GM12873 (cell line): Measurements from ENCODE around the gene CIRBP.

Source experiments
- CTCF ChIP-seq: IDR thresholded peaks from 2 replicates; pipeline ENCODE4 v1.5.1; 2012; ENCODE audit warnings: low read depth, mild to moderate bottlenecking, moderate library complexity, low read length, control low read depth; ENCODE audit not compliant: insufficient read depth; ENCODE audit errors: missing control alignments

CIRBP gene

DNA sequence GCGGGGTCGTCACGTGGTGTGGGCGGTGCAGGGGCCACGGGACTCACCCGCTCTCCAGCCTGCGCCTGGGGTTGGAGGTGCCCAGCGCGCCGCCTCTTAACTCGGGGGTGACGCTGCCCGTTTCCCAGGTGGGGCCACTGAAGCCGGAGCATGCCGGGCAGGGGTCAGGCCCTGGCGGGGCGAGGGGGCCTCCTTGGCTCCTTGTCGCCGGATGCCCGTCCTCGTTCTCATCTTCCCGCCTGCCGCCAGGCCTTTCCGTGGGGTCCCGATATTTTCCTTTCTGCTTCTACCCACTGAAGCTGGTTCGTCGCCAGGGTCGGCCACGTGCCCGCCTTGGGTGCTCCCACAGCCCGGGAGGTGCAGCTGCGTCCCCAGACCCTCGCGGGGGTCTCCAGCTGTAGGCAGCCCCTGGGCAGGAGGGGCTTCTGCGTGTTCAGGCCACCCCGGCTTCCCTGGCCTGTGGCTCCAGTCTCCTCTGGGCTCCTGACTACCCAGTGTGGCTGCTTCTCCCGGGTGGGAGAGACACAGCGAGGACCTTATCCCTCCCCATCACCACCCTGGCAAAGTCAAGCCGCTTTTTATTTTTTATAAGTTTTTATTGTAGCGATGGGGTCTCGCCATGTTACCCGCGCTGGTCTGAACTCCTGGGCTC lies 7.0 kb downstream of the CIRBP start:
- TF ChIP-seq CTCF: no peak

- TF ChIP-seq CTCF: no peak
Observed at GRCh38 chr19:1276628-1277022, 7.5 kb downstream of the CIRBP start.

DNA sequence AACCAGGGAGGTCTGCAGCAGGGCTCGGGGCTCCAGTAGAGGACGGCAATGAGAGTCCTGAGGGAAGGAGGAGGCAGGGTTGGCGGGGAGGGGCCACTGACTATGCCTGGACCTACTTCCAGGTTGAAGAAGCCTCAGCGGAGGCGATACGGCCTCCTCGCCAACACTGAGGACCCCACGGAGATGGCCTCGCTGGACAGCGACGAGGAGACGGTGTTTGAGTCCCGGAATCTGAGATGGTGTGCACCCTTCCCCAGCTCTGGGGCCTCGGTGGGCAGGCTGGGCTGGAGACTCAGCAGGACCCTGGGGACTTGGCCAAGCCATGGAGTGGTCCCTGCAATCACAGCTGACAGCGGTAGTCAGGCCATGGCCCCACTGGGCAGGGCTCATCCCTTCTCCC lies 7.9 kb downstream of the CIRBP start:
- no peak for TF ChIP-seq CTCF

DNA sequence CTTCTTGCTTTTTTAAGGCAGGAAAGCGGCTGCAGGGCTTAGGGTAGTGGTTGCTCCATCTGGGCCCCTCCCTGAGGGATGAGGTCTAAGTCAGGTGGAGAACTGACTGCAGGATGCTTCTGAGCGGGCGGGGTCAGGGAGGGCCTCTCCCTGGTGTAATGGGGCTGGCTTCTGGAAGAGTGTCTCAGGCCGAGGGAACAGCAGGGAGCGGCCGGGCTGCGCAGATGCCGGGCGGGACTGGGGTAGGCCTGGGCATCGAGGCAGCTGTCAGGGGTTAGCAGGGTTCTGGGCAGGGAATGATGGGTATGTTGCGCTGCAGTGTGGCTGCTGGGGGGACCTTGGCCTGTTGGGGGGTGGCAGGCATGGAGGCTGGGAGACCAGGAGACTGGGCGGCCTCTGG lies 8.9 kb downstream of the CIRBP start:
- TF ChIP-seq CTCF: no peak

DNA sequence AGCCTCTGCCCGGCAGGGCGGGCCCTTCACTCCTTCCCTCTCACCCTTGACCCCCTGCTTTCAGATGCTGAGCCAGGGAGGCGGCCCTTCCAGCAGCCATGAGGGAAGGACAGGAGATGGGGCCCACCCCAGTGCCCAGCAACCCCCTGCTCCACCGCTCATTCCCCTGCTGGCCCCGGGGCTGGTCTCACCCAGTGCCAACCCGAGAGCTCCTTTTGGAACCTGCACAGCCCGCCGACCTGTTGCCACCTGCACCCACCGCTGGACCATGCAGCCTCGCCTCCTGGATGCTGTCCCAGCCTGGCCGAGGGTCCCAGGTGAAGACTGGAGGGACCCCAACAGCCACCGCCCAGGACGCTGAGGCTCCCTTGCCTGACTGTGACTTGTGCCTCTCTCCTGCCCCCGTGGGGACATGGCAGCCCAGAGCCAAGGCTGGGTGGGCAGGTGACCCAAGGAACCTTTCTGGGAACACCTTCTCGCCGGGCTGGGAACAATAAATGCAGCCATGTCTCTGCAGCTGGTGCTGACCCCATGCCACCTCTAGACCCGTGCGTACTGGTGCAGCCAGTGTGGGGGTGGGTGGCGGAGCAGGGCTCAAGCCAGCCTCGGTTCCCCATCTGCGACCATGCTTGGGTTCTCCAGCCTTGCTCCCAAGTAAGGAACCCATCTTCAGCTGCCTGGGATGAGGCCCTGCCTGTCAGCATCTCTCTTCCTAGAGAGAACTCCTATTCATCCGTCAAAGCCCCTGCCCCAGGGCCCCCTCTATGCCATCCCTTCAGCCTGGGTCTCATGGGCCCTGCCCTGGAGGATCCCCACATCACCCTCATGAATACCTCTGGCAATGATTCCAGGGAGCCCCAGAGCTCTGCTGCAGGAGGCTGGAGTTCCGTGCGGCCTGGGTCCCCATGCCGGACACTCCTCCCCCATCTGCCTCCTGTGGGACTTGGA lies 9.9 kb downstream of the CIRBP start:
- TF ChIP-seq CTCF: no peak

DNA sequence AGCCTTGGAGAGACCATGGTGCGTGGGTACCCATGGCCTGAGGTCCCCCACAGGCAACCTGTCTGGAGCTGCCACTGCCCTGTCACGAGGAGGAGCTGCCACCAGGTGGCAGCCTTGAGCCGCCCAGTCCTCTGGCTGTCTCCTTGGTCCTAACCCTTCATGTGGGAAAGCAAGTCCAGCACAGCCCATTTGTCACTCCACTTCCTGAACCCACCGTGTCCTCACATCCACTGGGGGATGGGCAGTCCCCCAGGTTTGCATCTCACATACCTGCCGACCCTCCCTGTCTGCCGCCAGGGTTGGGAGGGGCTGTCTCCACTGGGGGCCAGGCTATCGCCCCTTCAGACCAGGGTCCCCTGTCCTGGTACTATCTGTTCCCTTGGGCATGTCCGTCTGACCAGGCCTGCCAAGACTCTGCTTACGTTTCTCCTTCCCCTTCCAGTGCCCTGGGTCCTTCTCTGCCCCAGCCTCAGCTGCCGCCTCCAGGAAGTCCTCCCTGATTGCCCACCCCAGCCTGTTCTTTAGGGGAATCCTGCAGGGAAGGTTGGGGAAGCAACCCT lies 10.7 kb downstream of the CIRBP start:
- peak; percentile 100 for TF ChIP-seq CTCF
